HTR-8/SVneo (cell line): ENCODE results near the gene GP5.

Experiments used
- DNase-seq: peaks from one replicate; pipeline ENCODE4 v3.0.0; 2011; ENCODE audit warnings: low spot score, mixed read lengths; ENCODE audit not compliant: insufficient read length
- FAIRE-seq: peaks from 2 replicates; lab custom pipeline; 2011; peaks lifted over from hg19 to GRCh38; lab: Jason Lieb, UNC

Gene GP5

GRCh38 chr3:194399166-194399565, at the start of gene GP5:
TSS of gene GP5 (minus strand) at chr3:194399266. CDS start at chr3:194398282, 984 bp downstream.
- FAIRE-seq = no peak
- no peak for DNase-seq

DNA sequence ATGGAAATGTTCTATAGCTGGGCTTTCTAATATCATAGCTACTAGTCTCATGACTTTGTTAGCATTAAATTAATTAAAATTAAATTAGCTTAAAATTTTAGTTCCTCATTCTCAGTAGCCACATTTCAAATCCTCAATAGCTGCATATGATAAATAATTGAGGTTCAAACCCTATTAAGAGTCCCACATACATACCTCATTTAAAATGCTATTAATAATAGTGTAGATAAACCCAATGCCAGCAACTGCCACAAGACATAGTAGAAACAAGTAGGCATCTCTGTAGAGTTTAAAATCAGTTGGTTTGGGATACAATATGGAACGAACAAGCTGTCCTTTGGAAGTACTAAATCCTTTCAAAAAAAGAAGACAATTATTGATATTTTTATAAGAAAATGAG, 48.6 kb upstream of the GP5 start:
- DNase-seq = no peak
- no peak for FAIRE-seq

- DNase-seq (no peak), FAIRE-seq (no peak)
Observed at GRCh38 chr3:194447161-194447560, 48.1 kb upstream of the GP5 start.

GRCh38 chr3:194446754-194447153, 47.7 kb upstream of the GP5 start:
- DNase-seq = no peak
- no peak for FAIRE-seq

- peak; percentile 23 for FAIRE-seq
Observed at GRCh38 chr3:194446172-194446571, 47.1 kb upstream of the GP5 start.

DNA sequence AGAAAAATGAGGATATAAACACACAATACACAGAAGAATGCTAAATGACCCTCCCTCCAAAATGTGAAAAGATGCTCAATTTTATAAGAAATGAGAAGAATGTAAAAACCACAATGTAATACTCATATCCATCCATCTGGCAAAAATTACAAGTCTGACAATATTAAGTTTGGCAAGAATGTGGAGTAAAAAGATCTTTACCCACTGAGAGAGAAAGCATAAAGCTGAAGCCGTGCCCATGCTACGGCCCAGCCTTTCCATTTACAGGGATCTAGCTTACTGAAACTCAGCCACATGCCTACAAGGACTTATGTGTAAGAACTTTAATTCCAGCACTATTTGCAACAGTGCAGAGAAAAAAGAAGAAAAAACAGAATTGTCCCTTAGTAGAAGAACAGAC, 44.8 kb upstream of the GP5 start:
- DNase-seq (no peak), FAIRE-seq (no peak)

More at GRCh38 chr3:194446172-194446571, 47.1 kb upstream of the GP5 start:
- no peak for DNase-seq

DNA sequence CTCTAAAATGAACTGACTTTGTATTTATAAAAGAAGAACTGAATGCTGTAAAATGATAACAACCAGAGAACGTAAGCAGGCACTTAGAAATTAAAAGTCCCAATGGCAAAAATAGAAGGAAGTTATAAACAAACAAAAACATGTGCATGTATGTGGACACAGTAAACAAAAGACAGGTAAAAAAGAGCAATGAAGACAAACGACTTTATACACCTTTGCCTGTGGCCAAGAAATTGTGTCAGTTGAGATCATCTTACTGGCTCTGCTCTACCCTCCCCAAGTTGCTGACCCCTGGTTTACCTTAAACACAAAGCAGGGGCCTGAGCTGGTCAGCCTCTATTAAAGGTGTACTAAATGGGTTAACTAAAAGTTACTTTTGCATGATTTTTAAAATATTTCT, 41.7 kb upstream of the GP5 start:
- no peak for DNase-seq
- FAIRE-seq = no peak

- DNase-seq (no peak), FAIRE-seq (no peak)
Observed at GRCh38 chr3:194439881-194440550, 41.0 kb upstream of the GP5 start.

DNA sequence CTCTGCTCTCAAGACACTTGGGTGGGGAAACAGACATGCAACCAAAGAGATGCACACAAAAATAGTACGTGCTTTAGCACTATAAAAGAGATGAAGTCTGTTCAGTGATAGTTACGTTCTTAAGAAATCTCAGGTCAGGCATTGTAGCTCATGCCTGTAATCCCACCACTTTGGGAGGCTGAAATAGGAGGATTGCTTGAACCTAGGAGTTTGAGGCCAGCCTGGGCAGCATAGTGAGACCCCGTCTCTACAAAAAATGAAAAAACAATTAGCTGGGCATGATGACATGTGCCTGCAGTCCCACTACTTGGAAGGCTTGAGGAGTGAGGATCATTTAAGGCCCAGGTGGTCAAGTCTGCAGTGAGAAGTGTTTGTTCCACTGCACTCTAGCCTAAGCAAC, 35.4 kb upstream of the GP5 start:
- DNase-seq = no peak
- FAIRE-seq = no peak

DNA sequence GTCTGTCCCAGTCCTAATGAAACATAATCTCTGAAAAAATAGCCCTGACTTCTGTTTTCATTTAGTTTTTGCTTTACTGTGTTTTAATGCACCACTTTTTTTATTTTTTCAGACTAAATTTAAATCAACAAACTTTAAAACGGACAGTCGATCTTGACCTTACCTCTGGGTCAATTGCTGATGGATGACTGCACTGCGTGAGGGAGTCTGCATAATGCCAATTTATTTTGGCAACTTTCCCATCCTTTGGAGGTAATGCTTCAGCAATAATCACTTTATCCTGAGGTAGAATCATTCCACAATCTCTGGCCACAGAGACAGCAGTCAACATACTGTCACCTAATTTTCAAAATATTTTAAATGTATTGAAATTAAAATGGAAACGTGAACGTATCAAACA, 32.5 kb upstream of the GP5 start:
- no peak for FAIRE-seq
- no peak for DNase-seq

- FAIRE-seq (no peak), DNase-seq (no peak)
Observed at GRCh38 chr3:194425399-194425798, 26.3 kb upstream of the GP5 start.

GRCh38 chr3:194424953-194425352, 25.9 kb upstream of the GP5 start:
- FAIRE-seq (no peak), DNase-seq (no peak)

- DNase-seq = no peak
- FAIRE-seq = no peak
Observed at GRCh38 chr3:194424373-194424772, 25.3 kb upstream of the GP5 start.

DNA sequence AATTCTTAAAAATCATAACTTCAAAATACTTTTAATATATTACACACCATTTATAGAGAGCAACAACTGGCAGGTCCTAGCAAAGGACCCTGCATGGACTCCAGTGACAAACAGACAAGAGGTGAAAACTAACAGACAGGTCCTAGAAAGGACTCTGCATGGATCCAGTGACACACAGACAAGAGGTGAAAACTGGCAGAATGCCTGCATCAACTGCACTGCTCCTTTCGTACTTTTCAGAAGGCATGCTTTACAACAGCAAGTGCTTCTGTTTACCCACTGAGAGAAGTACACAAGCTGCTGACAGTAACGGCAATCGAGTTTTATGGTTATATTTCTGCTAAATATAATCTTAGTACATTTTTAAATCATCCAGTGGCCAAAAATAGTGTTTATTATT, 24.3 kb upstream of the GP5 start:
- FAIRE-seq = no peak
- DNase-seq = no peak

DNA sequence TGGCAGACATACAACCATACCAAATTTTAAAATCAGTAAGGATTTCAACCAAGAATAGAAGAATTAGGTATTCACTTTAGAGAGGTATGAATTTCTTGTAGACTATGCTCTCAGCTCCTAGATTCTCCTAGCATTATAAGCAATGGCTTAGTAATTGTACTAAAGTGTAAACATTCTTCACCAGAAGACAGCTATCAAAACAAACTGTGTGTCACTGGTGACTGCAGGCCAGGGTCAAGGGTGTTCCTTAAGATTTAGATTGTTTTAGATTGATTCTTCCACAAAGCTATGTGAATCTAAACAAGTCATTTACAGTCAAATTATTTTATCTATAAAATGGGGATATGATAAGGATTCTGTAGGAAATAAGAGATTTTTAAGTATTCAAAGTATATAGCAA, 23.1 kb upstream of the GP5 start:
- FAIRE-seq (no peak), DNase-seq (peak; percentile 8)

DNA sequence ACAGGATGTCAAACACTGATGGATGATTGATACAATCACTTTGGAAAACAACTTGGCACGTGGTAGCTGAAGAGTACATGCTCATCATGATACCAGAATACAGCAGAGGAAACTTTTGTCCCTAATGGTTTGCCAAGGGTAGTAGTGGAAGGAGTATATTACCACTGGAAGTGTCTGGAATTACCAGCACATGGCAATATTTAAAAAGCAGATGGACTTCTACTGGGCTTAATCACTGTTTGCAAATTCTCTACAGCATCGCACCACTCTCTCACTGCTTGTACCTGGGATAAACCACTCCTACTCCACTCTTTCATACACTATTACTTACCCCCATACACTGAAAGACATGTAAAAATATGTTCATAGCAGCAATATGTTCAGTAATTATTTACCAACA, 19.6 kb upstream of the GP5 start:
- DNase-seq = no peak
- no peak for FAIRE-seq

GRCh38 chr3:194407423-194407822, 8.4 kb upstream of the GP5 start:
- DNase-seq (no peak), FAIRE-seq (no peak)

DNA sequence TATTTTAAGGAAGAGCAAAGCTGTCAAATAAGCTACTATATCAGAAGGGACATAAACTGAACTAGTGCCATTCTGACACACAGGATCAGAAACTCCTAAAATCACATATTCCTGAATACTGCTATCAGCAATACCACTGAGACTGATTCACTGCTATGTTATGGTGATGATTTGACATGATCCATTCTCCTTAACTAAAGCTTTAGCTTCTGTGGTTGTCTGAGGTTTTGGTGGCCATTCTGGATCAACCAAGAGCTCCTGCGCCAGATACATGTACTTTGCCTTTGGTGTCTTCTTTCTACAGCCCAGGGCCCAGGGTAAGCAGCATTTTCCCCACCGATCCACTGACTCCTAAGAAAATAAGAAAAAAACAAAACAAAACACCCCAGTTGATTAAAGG, 6.7 kb upstream of the GP5 start:
- no peak for DNase-seq
- no peak for FAIRE-seq

- FAIRE-seq (no peak), DNase-seq (peak; percentile 31)
Observed at GRCh38 chr3:194404365-194405140, 5.5 kb upstream of the GP5 start.

DNA sequence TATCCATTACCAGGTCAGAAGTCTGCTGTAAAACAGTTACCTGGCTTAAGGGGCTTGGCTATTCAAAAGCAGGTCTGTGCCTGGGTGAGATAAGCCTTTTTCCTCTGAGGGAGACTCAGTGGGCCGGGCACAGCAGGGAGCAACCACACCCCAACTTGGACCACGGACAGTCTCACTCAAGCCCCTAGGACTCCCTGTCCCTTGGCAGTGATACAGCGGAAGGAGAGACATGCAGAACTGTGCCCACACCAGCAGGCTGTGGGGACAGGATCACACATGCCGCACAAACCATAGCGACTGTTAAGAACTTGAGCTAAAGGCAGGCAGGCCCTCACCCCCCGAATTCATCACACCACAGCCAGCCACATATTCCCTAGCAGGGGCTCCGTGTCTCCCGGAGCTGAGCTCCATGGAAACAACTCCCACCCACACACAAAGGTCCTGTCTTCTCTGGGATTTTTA, 2.8 kb upstream of the GP5 start:
- DNase-seq (no peak), FAIRE-seq (no peak)

GRCh38 chr3:194401346-194401745, 2.3 kb upstream of the GP5 start:
- DNase-seq = no peak
- no peak for FAIRE-seq
